HG03175 (cell line): Measurements from ENCODE around the gene CMTM7.
"Not testable (repeated sequence)": the region's sequence is repeated elsewhere in the genome, so short reads cannot be mapped to it uniquely, and the experiment has no call there.

Experiments
- ATAC-seq: cut with Tn5 transposase; IDR thresholded peaks from one replicate; pipeline ENCODE4 v1.9.1; 2021; ENCODE audit warnings: mild to moderate bottlenecking, moderate library complexity; ENCODE audit not compliant: unreplicated experiment

The CMTM7 gene

DNA sequence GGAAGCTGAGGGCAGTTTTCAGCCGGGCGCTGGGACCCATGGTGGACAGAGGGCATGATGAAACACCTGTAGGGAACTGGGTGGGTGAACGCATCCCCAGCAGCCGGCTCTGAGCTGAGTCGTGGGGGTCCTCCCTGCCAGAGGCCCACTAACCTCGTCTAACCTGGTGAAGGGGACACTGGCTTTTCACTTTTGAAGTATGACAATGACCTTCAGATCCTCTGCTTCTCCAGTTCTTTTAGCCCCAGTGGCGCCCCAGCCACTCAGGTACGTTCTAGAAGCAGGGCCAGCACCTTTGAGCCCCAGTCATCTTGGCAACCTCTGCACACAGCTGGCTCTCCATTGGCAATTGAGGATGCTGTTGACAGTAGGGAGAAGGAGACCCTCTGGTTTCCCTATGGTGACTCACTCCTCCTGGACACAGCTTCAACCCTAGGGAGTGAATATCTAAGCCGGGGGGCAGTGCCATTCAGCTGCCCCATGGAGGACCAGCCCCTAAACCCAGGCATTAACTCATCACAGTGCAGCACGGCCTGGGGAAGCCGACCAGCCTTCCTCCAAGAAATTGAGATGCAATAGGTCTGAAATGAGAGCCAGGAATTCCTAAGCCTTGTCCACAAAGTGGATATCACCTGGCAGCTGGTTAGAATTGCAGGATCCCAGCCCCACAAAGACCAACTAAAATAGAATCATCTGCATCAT is 64.9 kb downstream of the CMTM7 start:
- ATAC-seq = no peak

DNA sequence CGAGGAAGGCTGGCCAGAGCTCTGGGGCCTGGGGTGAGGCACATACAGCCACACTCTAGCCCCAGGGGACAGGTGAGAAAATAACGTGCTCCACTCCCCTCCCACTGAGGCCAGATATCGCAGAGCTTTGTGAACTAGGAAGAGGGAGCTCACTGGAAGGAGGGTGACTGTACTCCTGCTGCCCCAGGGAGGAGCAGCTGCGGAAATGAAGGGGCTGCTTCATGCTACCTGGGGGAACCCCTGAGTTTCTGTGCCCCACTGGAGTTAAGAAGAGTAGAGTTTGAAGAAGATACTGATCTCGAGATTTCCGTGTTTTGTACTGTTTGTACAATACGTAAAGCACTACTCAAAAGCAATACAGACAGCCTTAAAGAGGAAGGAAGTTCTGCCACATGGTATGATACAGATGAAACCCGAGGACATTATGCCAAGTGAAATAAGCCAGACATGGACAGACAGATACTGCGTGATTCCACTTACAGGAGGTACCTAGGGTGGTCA is 66.4 kb downstream of the CMTM7 start:
- ATAC-seq = peak; percentile 27

DNA sequence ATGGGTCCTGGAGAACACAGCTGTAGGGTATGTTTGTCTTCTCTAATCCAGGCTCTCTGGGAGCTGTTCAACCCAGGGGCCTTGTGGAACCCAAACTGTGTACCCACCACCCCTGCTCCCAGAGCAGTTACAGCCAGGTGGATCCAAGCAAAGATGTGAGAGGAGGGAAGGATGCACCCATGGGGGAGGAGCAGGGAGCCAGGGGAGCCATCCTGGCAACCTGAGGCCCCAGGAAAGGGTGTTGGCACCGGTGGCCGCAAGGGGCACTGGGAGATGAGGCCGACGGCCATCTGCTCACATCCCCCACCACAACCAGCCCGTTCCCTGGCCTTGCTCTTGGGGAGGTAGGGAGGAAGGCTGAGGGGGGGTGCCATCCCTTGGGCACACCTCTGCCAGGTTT is 67.8 kb downstream of the CMTM7 start:
- ATAC-seq = no peak

DNA sequence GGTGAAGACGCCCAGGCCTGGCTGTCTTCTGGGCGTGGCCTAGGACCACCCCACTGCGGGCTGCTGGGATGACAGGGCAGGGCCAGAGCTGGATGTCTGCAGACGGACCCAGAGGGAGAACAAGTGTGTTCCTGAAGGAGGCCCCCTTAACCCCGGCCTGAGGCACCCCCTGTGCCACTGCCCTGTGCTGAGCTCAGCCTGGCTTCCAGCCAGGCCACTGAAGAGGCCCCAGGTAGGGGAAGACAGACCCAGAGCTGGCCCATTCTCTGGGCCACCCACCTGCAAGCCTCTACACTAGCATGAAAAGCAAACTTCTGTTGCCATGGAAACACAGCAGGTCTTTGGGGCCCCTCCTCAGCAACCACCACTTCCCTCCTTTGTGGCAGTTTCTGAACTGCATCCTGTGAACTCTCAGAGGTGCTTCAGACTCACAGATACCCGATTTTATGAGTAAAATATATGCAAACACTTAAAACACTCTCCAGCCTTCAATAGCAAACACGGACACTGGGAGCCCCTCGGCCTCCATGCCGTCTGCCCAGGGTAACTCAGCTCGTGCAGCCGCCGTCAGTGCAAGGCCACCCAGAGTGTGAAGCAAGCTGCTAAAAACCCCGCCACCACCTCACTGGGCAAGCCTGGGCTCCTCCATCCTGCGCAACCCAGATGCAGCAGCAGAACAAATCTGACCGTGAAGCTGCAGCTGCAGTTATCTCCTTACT is 68.5 kb downstream of the CMTM7 start:
- ATAC-seq = peak; percentile 95

DNA sequence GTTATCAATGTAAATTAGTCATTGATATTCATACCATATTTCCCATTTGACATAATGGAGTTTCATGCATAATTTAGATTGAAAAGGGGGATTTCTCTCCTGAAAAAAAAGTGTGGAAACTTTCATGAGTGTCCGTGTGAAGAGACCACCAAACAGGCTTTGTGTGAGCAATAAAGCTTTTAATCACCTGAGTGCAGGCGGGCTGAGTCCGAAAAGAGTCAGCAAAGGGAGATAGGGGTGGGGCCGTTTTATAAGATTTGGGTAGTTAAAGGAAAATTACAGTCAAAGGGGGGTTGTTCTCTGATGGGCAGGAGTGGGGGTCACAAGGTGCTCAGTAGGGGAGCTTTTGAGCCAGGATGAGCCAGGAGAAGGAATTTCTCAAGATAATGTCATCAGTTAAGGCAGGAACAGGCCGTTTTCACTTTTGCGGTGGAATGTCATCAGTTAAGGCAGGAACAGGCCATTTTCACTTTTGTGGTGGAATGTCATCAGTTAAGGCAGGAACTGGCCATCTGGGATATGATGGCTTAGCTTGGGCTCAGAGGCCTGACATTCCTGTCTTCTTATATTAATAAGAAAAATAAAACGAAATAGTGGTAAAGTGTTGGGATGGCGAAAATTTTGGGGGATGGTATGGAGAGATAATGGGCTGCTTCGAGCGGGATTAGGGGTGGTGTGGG is 69.3 kb downstream of the CMTM7 start:
- not testable (repeated sequence) for ATAC-seq

DNA sequence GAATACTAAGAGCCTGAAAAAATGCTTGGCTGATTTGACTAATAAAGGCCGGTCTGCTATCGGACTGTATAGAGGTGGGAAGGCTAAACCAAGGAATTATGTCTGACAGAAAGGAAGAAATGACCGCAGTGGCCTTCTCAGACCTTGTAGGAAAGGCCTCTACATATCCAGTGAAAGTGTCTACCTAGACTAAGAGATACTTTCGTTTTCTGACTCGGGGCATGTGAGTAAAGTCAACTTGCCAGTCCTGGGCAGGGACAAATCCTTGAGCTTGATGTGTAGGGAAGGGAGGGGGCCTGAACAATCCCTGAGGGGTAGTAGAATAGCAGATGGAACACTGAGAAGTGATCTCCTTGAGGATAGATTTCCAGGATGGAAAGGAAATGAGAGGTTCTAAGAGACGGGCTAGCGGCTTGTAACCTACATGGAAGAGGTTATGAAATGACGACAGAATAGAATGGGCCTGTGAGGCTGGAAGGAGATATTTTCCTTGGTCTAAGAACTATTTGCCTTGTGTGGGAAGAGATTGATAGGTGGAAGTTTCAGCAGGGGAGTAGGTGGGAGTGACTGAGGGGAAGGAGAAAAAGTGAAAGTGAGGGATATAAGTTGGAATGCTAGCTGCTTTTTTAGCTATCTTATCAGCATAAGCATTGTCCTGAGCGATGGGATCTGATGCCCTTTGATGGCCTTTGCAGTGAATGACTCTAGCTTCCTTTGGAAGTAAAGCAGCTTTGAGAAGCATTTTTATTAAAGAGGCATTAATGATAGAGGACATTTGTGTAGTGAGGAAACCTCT is 70.7 kb downstream of the CMTM7 start:
- ATAC-seq = not testable (repeated sequence)

DNA sequence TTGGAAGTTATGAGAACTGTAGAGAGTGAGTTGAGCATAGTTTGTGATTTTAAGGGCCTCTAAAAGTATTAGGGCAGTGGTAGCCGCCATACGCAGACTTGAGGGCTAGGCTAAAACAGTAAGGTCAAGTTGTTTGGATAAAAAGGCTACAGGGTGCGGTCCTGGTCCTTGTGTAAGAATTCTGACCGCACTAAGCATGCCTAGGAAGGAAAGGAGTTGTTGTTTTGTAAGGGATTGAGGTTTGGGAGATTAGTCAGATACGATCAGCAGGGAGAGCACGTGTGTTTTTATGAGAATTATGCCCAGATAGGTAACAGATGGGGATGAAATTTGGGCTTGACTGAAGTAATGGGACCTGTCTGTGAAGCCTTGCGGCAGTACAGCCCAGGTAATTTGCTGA is 71.8 kb downstream of the CMTM7 start:
- not testable (repeated sequence) for ATAC-seq

DNA sequence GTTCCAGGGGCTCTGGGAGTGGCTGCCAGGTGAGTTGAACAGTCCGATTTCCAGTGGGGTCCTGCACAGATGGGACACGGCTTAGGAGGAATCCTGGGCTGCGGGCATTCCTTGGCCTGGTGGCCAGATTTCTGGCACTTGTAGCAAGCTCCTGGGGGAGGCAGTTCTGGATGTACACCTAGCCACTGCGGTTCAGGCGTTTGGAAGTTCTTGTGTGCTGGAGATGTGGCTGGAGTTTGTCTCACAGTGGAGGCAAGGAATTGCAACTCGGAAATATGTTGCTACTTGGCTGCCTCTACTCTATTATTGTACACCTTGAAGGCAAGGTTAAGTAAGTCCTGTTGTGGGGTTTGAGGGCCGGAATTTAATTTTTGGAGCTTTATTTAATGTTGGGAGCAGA is 73.1 kb downstream of the CMTM7 start:
- ATAC-seq = not testable (repeated sequence)

DNA sequence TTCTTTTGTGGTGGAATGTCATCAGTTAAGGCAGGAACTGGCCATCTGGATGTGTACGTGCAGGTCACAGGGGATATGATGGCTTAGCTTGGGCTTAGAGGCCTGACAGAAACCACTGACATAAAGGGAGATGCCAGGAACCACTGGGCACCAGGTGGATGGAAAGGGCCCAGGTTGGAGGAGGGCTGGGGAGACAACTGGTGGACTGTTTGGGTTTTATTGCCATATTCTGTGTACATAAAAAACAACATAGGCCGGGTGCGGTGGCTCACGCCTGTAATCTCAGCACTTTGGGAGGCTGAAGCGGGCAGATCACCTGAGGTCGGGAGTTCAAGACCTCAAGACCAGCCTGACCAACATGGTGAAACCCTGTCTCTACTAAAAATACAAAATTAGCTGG is 75.2 kb downstream of the CMTM7 start:
- ATAC-seq = not testable (repeated sequence)

DNA sequence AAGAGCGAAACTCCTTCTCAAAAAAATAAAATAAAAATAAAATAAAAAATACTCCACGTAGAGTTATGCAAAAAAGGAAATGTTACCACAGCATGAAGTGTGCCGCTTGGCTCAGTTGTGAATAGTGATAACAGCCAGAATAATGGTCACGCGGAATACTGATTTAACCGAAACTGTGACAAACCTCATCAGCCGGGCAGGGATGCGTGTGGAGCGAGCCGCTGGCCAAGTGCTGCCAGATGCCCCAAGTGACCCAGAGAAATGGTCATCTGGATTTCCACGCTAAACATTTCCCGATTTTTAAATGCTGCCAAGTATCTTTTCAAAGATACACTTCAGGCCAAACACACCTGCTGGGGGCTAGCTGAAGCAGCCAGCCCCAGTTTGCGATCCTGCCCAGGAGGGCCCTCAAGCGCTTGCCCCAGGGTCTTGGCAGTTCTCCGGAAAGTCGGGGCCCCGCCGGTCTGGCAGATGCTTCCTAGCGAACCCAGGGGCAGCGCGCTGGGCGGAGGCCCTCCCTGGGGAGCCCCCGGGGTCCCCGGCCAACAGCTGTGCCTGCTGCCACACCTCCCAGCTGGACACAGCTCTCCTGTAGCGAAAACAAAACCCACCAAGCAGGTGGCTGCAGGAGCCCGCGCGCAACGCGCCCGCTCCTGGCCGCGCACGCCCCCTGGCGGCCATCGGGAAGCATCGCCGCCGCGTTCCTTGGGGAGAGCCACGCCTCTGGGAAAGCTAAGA is 75.8 kb downstream of the CMTM7 start:
- ATAC-seq = peak; percentile 67

DNA sequence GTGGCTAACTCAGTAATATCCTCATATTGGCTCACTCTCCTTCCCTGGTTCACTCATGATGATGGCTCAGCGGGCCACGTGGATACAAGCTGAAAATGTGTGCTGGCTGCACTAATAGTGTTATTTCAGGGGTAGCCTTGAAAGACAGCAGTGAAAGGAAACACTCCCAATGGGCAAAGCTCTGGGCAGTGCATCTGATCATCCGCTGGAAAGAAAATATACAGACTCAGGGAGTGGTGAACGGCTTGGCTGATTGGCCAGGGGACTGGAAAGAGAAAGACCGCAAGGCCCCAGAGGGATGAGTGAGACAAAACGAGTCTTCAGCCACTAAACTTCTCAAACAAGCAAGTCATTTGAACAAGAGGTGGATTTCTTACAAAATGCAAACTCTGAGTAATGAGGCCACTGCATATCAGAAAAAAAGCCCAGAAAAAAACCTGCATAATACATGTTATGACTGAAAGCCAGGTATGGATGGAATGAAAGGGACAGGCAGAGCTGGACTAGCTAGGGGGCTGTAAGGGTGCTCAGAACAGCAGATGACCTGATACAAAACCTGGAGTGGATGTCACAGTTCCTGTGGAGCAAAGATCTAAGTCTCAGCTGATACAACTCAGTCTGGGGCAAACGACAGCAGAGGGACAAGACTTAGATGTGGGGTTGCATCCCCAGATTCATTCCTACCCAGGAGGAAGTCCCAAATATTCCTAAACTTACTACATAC is 77.7 kb downstream of the CMTM7 start:
- ATAC-seq = peak; percentile 29

DNA sequence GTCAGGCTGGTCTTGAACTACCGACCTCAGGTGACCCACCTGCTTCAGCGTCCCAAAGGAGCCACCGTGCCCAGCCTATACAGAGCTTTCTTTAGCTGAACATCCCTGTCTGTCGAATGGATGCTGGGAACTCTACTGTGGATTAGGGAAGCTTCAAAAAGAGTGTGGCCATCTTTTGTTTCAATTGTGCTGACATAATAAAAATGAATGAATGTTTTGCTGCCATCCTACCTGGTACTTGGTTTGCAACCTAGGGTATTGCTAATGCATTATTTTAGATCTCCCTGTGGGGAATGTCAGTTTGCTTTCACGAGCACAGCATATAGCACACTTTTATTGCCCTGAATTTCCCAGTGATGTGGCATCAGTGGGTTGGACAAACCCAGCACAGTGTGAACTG is 78.7 kb downstream of the CMTM7 start:
- no peak for ATAC-seq

DNA sequence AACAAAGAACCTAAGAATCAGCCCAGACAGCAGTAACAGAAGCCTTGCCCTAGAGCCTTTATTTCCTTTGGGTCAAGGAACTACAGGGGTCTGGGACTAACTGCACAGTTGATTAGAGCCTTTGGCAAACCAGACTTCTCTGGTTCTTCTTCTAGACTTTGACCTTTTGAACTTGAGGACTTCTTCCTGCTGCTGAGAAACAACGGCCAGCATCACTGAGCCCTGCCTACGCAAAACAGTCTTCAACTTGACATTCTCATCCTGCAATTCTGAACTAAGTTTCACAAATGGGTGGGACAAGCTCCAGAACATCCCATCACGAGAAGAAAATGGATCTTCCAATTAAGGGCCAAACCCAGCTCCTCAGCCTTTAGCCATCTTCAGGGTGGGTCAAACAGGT is 79.6 kb downstream of the CMTM7 start:
- ATAC-seq = no peak

DNA sequence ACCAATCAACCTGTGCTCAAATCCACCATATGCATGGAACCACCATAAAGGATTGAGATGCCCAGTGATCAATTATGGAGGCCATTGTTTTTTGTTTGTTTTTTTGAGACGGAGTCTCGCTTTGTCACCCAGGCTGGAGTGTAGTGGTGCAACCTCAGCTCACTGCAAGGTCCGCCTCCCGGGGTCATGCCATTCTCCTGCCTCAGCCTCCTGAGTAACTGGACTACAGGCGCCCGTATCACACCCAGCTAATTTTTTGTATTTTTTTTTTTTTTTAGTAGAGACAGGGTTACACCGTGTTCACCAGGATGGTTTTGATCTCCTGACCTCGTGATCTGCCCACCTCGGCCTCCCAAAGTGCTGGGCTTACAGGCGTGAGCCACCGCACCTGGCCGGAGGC is 80.5 kb downstream of the CMTM7 start:
- ATAC-seq = not testable (repeated sequence)

DNA sequence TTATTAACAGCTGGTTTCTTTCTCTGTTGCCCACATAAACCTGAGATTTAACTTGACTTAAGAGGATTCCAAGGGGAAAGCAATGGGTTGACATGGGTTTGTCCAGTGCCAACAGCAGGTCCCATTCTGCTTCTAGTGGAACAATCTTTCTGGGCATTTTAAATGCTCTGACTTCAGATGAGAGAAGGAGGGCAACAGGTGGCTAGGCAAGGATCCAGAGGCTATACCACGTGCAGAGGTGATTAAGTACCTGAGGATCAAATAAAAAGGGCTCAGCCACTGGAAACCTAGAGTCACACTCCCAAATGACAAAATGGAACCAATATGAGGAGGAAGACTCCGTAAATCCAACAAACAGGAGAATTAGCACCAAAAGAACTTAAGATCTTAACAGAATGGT is 82.5 kb downstream of the CMTM7 start:
- ATAC-seq = no peak

DNA sequence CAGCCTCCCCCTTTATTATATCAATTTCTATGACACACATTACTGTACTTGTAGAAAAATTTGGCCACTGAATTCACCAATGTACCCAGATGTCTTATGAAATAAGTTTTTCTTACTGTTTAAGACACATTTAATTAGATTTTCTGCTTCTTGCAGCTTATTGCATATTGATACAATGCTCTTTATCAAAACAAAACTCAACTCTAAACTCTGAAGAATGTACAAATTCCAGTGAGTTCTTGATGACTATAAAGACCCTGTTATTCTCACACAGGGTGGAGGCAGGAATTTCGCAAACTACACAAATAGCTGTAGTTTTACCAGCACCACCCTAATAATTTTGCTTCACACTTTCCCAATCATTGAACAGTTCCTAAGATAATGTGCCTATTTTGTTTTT is 89.0 kb downstream of the CMTM7 start:
- no peak for ATAC-seq

DNA sequence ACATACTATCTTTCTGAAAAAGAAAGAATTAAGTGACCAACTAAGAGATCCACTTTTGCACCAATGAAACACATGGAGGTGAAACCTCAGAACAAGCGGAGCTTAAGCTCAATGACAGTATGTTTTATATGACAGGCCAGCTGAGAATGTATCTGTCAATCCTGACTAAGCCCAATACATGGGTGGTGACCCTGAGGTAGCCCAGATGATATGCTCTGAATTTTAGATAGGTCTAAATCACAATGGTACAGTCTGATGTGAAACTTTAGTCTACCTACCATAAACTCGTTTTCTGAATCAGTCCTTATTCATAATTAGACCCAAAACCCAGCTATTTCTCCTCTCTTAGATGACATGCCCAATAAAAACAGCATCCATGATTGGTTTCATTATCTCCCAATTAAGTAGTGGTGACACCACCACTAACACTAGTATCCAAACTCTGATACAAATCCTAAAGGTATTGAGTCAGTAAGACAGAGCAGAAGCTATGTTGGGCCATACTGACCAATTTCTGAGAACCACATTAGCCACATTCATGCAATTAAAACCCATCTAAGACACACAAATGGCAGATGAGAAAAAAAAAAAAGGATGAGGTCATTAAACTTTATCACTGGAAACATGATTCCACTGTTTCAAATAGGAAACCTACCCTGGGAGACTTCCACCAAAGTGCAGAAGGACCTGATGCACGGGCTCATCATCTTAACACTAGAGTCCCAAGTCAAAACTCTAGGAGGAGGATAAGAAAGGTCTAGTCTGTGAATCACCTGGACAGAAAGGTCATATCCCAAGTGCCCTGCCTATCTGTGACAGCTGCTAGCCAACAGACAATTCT is 90.4 kb downstream of the CMTM7 start:
- ATAC-seq = no peak

DNA sequence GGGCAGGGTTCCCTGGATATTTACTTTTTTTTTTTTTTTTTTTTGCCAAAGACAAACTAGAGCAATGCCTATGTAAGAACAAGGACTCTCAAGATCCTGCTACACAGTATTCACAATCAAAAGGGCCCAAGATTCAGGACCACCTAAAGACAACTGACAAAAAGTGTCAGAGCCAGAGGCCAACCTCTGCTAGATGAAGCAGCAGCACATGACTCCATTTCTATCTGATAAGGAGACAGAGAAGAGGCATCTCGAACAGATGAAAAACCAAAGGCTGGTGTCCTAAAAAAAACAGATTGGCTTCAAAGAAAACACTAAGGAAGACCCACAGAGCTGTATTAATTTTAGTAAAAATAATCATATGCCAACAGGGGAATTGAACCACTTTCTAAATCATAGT is 91.0 kb downstream of the CMTM7 start:
- ATAC-seq = no peak

DNA sequence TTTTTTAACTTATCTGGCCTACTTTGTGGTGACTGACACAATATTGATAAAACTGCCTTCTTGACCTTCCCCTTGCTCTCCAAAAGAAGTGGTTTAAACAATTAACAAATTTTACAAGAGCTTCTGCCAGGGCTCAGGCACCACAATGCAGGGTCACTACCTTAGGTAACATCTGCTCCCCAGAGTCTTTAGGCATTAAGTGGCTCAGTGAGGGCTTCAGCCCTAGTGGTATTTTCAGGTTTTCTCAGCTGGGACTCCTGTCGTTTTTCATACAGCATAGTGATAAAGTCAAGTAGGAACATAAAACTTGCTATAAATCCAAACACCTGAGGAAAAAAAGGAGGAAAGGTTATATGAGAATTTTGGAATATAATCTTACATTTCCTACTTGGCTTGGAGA is 92.1 kb downstream of the CMTM7 start:
- ATAC-seq = no peak
